Measurements from ENCODE around the gene LPP.

The LPP gene

GRCh38 chr3:188929137-188929536 is 775.2 kb downstream of the LPP start:
- no peaks in the 10 kb centered on the region for H3K9me3 ChIP-seq (replicated peaks; ENCODE audit: insufficient read depth, low read length)
- no peaks in the 10 kb centered on the region for H4K20me1 ChIP-seq (ENCODE audit: insufficient read depth, low read length)
- H3K4me3 ChIP-seq (ENCODE audit: low read length), result no peak overlapping the region
- H2AFZ ChIP-seq (ENCODE audit: low read length), result no peak overlapping the region
- H3K4me1 ChIP-seq (ENCODE audit: low read length), result no peaks in the 10 kb centered on the region
- H3K27me3 ChIP-seq (replicated peaks; ENCODE audit: insufficient read depth, low read length), result no peaks in the 10 kb centered on the region
- DNase-seq, result no peak
- H3K36me3 ChIP-seq (replicated peaks; ENCODE audit: insufficient read depth, low read length), result no peaks in the 10 kb centered on the region
- no peaks in the 10 kb centered on the region for H3K79me2 ChIP-seq (ENCODE audit: low read length)
- no peak overlapping the region for H3K9ac ChIP-seq (ENCODE audit: low read length)
- H3F3A ChIP-seq (ENCODE audit: insufficient read depth, low read length), result no peaks in the 10 kb centered on the region
- no peak overlapping the region for H3K4me2 ChIP-seq (ENCODE audit: low read depth, low read length)
- no peak overlapping the region for H3K27ac ChIP-seq (ENCODE audit: low read length)
- TF ChIP-seq EZH2phosphoT487 (IDR thresholded peaks at IDR 0.05; ENCODE audit: low read length) (no peak), CTCF (IDR thresholded peaks at IDR 0.05; ENCODE audit: low read length) (no peak), EZH2 (optimal IDR thresholded peaks at IDR 0.05; ENCODE audit: low read depth, low read length) (no peak)
- no peaks in the 10 kb centered on the region for H3K9me2 ChIP-seq (replicated peaks; ENCODE audit: insufficient read depth, low read length)

GRCh38 chr3:188931036-188931435 is 777.1 kb downstream of the LPP start:
- TF ChIP-seq CTCF (IDR thresholded peaks at IDR 0.05; ENCODE audit: low read length) (no peak), EZH2 (optimal IDR thresholded peaks at IDR 0.05; ENCODE audit: low read depth, low read length) (no peak), EZH2phosphoT487 (IDR thresholded peaks at IDR 0.05; ENCODE audit: low read length) (no peak)

GRCh38 chr3:188931531-188931930 is 777.6 kb downstream of the LPP start:
- DNase-seq, result no peak
- Histone ChIP-seq H3K4me3 (ENCODE audit: low read length) (no peak overlapping the region), H3K27me3 (replicated peaks; ENCODE audit: insufficient read depth, low read length) (no peaks in the 10 kb centered on the region), H3K4me1 (ENCODE audit: low read length) (no peaks in the 10 kb centered on the region), H3K79me2 (ENCODE audit: low read length) (no peaks in the 10 kb centered on the region), H3K36me3 (replicated peaks; ENCODE audit: insufficient read depth, low read length) (no peaks in the 10 kb centered on the region), H3K9ac (ENCODE audit: low read length) (no peak overlapping the region), H3K27ac (ENCODE audit: low read length) (no peak overlapping the region), H2AFZ (ENCODE audit: low read length) (no peak overlapping the region), H3K9me3 (replicated peaks; ENCODE audit: insufficient read depth, low read length) (no peaks in the 10 kb centered on the region), H3K9me2 (replicated peaks; ENCODE audit: insufficient read depth, low read length) (no peaks in the 10 kb centered on the region), H3K4me2 (ENCODE audit: low read depth, low read length) (no peak overlapping the region), H4K20me1 (ENCODE audit: insufficient read depth, low read length) (no peaks in the 10 kb centered on the region), H3F3A (ENCODE audit: insufficient read depth, low read length) (no peaks in the 10 kb centered on the region)
- TF ChIP-seq CTCF (IDR thresholded peaks at IDR 0.05; ENCODE audit: low read length), result no peak
- TF ChIP-seq EZH2phosphoT487 (IDR thresholded peaks at IDR 0.05; ENCODE audit: low read length), result no peak
- TF ChIP-seq EZH2 (optimal IDR thresholded peaks at IDR 0.05; ENCODE audit: low read depth, low read length), result no peak

More at GRCh38 chr3:188931036-188931435, 777.1 kb downstream of the LPP start:
- no peak overlapping the region for H3K4me2 ChIP-seq (ENCODE audit: low read depth, low read length)
- H3K79me2 ChIP-seq (ENCODE audit: low read length), result no peaks in the 10 kb centered on the region
- no peaks in the 10 kb centered on the region for H3F3A ChIP-seq (ENCODE audit: insufficient read depth, low read length)
- no peak overlapping the region for H2AFZ ChIP-seq (ENCODE audit: low read length)
- H3K9me3 ChIP-seq (replicated peaks; ENCODE audit: insufficient read depth, low read length), result no peaks in the 10 kb centered on the region
- H3K27me3 ChIP-seq (replicated peaks; ENCODE audit: insufficient read depth, low read length), result no peaks in the 10 kb centered on the region
- H3K27ac ChIP-seq (ENCODE audit: low read length), result no peak overlapping the region
- no peaks in the 10 kb centered on the region for H3K4me1 ChIP-seq (ENCODE audit: low read length)
- no peaks in the 10 kb centered on the region for H3K9me2 ChIP-seq (replicated peaks; ENCODE audit: insufficient read depth, low read length)
- no peak for DNase-seq
- no peaks in the 10 kb centered on the region for H4K20me1 ChIP-seq (ENCODE audit: insufficient read depth, low read length)
- H3K36me3 ChIP-seq (replicated peaks; ENCODE audit: insufficient read depth, low read length), result no peaks in the 10 kb centered on the region
- no peak overlapping the region for H3K4me3 ChIP-seq (ENCODE audit: low read length)
- no peak overlapping the region for H3K9ac ChIP-seq (ENCODE audit: low read length)

Measured in MM.1S (cell line).